NCI-H2081 treated with DMSO at 0.1 percent for 48 hours (cell line): ENCODE data around the gene SSTR4.

ENCODE experiments used
- DNase-seq: peaks from one replicate; lab custom pipeline; 2025; lab: John Stamatoyannopoulos, UW

Gene SSTR4

DNA sequence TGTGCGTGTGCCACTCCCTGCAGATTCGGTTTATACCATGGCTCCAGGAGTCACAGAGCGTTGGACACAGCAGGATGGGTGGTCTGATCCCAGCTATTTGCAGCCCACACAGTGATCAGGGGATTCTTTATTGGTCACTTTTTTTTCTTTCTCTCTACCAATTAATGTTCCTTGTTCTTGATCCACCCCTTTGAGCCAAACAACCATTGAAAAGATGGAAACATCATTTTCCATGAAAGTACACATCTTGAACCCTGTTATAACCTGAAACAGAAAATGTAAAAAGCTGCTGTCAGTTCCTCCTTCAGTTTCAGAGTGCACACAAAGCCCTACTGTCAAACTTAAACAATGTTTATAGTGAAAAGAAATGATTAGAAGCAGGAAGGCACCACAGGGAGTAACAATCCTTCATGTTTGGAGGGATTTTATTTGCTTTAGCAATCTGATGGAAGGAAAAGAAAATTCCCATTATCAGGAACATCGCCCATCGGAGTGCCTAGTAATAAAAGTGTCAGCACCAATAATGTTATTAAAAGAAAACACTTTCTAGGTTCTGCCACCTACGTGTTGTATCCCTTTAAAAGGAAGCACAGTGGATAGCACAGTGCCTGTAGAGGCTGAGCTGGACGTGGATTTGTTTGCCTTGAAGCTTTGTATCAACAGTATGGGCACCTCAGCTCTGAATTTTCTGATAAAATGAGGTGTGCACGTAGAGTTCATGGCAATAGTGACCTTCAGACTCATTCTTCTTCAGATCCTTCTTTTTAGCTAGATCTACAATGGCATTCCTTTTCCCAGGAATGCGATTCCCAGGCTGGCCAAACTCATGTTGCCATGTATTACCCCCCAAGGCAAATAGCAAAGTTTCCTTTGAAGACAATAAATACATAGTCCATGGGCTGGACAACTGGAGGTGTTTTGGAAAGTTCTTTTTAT lies 30.4 kb downstream of the SSTR4 start:
- no peak for DNase-seq

DNA sequence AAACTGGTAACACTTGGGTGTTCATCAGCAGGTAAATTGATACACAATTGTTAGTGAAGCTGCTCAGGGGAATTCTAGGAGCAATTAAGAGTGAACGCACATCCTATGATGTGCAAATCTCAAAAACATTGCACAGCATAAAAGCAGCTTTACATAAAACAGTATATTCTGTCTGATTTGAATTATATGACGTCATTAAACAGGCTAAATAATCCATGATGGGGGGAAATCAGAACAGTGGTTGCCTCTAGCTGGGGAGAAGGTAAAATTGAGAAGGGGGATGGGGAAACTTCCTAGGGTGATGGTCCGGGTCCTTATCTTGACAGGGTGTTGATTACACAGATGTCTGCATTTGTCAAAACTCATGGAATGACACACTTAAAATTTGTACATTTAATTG lies 31.7 kb downstream of the SSTR4 start:
- DNase-seq, result no peak

DNA sequence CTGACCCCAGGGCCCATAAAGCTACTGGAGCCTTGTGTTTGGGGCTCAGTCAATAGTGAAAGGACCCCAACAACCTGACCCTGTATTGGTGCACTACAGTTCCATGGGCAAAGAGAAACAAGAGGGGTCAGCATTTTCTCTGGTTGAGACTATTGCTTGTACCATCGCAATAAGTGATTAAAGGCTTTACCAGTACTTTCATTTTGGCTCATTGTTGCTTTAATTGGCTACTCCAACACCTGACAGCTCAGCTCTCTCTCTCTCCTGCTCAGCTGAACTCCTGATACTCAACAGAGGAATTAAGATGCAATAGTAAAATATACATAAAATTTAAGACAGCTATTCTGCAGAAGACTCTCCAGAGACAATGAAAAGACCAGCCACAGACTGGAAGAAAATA lies 33.2 kb downstream of the SSTR4 start:
- DNase-seq, result no peak

DNA sequence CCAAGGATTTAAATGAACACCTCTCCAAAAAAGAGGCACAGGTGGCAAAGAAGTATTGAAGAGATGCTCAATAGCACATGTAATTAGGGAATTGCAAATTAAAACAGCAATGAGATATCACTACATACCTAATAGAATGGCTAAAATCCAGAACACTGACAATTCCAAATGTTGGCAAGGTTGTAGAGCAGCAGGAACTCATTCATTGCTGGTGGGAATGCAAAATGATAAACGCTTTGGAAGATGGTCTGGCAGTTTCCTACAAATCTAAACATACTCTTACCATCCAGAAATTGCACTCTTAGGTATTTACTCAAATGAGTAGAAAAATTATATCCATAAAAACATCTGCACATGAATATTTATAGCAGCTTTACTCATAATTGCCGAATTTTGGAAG lies 34.0 kb downstream of the SSTR4 start:
- no peak for DNase-seq

DNA sequence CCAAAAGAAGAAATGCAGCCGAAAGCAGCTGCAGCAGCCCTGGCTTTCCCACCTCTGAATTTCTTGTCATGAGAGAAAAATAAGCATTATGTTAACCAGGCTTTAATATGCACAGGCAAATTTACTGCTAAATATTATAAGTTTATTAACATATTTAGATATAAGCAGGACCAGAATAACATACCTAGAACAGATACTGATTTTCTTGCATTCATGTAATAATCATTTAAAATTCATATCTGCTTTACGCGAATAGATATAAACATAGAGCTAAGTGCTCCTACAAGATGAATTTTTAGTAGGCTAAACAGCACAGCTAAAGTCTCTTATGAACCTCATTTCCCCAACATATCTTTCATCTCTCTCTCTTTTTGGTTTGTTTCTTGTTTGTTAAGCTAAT lies 36.3 kb downstream of the SSTR4 start:
- no peak for DNase-seq

DNA sequence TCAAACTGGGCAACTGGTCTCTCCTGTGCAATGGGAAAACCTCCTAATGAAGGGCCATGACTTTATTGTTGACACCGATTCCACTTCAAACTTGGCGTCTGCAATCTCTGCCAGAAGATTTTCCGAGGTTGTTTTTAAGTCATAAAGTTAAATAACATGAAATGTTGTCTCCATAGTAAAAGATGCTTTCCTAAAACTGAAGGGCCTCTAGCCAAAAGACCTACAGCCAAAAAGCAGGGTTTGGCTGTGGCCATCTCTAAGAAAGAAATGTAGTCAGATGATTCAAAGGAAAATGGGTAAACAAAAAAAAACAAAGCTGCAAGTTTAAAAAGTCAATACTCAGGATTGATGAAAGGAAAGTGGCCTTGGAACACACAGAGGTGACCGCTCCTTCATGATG lies 36.9 kb downstream of the SSTR4 start:
- DNase-seq, result no peak

DNA sequence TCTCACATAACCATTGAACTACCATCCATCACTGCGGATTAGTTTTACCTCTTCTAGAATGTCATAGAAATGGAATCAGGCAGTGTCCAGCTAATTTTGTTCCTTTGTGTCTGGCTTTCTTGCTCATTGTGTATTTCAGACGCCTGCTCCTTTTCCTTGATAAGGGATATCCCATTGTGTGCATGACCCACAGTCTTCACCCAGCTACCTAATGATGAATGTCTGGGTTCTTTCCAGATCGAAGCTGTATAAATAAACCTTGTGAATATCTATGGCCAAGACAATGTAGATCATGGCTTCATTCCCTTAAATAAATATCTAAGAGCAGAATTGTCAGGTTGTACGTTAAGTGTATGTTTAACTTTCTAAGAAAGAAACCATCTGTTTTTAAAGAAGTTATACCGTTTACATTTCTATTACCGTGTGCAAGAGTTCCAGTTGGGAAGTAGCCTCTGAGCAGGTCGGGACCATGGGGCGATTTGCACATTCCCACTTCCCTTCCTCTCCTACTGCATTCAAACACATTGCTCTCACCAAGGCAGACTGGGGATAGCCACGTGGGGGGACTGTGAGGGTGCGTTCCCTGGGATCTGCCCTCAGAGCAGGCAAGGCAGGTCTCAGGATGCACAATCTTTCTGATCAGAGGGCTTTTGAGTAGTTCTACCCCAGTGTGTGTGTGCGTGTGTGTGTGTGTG lies 37.9 kb downstream of the SSTR4 start:
- DNase-seq, result no peak

DNA sequence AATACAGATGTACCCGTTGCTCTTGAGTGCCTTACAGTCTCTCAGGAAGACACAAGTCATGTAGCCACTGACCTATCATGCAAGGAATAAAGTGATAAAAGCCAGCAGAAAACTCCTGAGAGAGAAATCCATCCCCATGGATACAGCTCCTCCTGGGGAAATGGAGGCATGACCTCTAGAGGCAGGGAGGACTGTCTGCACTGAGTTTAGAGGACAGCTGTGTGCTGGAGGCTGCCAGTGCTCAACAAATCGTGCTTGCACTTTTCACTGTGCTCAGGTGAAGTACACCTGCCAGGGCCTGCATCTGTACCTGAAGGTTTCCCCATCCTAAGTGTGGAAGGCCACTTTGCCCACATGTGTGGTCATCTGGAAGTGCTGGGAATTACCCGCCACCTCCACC lies 38.9 kb downstream of the SSTR4 start:
- no peak for DNase-seq

DNA sequence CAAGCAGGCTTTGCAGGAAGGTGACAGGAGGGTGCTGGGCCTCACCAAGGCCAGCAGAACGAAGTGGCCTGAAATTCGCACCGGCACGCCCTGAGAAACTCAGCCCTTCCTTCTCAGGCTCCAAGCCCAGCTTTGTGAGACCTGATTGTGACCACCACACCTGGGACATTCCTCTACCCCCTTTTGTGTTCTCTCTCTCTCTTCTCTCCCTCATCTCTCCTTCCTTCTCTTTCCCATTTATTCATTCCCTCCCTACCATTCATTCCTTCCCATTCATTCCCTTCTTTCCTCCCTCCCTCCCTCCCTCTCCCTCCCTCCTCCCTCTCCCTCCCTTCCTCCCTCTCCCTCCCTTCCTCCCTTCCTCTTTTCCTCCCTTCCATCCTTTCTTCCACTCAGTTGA lies 42.2 kb downstream of the SSTR4 start:
- no peak for DNase-seq

DNA sequence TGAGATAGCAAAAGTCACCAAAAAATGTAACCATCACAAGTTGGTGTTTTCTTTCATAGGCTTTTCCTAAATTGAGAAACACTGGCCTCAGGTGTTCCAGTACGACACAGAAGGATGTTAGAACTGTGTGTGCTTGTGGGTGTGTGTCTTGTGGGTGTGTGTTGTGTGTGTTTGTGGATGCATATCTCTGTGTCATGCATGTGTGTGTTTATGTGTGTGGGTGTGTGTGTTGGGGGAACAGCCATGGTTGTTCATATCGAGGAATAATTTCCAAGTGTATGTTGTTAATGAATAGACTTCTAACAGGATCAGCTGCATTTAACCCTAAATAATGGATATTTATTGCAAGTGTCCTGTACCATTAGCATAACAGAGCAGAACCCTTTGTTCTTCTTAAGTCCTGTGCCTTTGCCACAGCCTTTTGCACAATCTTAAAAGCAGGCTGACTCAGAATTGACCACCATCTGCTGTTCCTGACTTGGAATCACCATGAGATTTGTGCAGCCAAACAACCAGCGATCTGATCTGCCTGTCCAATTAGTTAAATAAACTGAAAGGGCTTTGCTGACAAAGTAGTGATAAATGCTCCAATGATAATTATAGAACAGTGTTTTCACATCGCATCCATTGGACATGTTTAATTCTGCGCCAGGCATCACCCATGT lies 43.4 kb downstream of the SSTR4 start:
- DNase-seq, result peak; percentile 72

DNA sequence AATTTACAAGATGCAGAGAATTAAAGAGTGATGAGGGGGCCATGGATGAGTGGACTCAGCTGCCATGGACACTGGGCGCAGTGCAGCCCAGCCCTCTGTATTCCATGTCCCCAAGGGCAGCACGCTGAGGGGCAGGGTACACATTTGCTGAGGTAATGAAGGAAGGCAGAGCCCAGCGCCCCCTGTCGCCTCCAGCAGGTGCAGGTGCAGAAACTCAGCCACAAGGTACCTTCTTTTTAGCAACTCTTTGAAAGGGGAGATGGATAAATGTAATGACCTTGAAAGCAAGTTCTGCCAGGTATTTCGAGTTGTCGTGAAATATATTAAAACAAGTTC lies 43.9 kb downstream of the SSTR4 start:
- no peak for DNase-seq

DNA sequence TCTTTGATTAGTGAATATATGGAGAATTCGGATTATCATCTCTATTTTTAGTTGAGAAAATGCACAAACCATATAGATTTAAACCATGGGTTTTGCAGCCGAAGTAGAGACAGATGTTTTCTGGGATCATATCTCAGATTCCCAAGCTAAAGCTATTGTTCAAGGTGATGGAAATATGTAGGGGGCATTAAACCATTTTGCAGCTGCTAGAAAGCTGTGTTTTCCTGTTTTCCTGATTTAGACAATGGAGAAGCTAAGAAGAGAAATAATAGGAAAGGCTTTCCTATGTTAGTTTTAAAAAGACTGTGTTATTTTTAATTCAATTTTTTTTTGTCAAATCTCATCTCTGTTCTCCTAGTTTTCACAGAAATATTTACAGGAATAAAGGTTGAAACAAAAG lies 44.8 kb downstream of the SSTR4 start:
- no peak for DNase-seq

DNA sequence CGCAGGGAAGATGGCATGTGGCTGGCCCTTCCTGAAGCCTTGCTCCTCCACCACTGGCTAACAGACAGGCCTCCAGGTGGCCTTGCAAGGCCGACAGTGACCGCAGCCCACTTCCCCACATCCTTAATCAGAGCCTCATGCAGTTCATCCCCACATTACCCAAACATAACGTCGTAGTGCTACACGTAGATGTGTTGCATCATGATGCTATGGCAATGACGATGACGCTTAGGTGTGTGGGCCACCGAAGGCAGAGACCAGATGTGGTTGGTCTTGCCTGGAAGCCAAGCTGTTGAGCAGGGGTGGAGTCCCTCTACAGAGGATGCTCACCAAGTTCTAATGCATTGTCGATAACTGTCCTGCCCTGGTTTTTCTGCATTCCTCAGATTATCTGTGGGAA lies 45.4 kb downstream of the SSTR4 start:
- DNase-seq, result no peak

DNA sequence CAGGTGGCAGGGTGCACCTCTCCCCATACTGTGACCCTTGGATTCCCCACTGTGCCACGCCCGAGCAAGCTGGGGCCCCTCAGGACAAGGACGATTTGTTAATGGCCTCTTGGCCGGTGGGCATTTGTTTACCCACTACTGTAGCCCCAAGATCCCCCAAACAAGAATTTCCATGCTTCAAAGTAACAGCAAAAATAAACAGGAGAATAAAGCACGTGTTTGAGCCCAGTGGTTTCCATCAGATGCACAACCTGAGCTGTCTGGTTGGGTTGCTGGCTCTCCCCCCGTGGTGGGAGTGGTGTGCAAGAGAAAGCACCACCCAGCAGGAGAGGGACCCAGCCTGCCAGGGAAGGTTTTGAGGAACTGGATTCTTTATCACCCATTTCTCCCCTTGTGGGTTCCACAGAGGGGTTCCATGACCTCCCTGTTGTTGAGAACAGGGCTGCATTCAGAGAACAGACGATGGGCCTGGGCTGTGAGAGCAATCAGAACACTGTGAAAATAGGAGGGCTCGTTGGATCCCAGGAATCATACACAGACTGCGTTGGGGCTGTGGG lies 46.2 kb downstream of the SSTR4 start:
- no peak for DNase-seq

DNA sequence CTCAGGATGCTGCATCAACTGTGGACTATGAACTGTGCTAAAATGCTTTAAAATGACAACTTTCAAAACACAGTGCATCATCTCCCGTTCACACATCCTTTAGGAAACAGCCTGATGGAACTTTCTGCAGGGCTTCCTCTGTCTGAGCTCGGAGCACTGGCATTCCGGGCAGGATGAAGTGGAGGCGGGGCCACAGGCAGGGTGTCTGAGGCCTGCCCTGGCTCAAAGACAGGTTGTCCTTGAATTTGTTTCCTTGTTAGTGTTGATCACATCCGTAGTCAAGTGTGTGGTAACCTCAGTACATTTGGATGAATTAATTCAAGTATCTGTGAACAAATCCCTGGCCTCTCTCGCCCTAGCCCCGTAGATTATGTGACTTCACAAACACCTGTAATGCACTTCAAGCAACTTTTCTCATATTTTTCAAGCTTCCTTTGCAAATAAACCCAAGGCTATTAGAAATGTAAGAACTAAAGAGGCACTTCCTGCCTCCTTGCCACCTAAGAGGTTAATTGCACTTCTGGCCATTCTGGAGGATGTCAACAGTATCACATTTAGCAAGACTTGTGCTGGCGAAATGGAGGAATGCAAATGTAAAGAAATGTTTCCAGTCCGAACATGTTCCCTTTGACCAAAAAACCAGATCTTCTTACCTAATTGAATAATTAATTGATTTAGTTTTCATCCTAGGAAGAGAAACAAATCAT lies 47.9 kb downstream of the SSTR4 start:
- no peak for DNase-seq

DNA sequence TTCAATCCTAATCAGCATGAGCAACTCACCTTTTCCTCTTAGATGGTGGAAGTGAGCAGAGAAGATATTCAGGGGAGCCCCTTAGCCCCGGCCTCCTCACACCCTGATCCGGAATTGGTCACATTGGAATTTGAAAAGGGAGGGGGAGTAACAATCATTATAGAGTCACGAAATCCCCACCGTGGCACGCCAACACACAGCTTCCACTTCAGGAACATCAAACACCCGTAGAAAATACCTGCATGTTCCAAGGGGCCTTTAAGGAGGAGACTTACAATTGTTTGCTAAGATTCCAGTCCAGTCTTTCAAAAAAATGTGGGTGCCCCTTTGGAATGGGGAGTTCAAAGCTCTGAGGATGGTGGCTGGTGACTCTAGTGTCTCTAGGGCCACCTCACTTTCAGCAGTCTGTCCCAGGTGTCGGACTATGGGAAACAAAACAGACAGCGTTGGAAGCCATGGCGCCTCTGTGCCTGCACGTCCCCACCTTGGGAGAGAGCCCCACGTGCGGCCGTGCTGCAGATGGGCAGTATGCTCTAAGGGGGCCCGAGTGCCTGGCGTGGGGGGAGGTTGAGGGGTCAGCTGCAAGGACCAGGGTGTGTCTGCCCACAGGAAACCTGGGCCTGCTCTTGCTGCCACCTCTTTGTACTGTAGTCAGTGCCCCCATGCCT lies 48.6 kb downstream of the SSTR4 start:
- no peak for DNase-seq

DNA sequence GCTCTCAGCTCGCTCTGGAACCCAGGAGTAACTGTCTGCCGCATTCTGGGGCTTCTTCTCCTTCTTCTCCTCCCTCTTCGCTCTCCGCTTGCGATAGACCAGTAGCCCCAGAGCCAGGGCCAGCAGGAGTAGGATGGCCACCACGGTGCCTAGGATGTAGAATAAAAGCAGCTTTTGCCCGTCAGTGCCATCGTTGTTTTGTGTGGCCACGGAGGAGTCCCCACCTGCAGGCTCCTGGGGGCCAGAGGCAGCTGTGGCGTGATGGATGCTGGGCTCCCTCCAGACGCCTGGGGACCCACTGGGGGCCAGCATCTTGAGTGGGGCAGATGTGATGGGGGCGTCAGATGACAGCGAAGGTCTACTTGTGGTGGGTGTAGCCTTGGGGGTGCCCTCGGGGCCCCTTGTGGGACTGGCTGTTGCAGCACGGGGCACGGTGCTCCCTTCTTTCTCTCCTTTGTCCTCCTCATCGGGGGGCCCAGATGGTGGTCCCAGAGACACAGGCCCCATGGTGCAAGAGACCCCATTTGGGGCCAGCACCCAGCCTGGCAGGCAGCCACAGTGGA lies 49.3 kb downstream of the SSTR4 start:
- DNase-seq, result no peak

DNA sequence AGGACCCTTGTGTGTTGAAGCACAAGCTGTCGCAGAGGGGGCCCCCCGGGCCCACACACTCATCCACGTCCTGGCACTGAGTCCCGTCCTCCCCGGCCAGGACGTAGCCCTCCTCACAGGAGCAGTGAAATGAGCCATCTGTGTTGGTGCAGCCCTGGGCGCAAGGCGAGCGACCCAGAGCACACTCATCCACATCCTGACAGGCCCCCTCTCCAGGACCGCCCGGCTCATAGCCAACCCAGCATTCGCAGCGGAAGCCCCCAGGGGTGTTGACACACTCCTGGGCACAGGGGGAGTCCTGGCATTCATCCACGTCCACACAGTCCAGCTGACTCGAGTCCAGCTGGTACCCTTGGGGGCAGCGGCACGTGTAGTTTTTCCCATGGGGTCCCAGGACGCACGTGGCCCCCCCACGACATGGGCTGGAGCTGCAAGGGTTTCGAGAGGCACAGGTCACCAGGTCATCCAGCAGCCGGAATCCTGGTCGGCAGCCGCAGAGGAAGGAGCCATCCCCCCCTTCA lies 49.8 kb downstream of the SSTR4 start:
- no peak for DNase-seq

DNA sequence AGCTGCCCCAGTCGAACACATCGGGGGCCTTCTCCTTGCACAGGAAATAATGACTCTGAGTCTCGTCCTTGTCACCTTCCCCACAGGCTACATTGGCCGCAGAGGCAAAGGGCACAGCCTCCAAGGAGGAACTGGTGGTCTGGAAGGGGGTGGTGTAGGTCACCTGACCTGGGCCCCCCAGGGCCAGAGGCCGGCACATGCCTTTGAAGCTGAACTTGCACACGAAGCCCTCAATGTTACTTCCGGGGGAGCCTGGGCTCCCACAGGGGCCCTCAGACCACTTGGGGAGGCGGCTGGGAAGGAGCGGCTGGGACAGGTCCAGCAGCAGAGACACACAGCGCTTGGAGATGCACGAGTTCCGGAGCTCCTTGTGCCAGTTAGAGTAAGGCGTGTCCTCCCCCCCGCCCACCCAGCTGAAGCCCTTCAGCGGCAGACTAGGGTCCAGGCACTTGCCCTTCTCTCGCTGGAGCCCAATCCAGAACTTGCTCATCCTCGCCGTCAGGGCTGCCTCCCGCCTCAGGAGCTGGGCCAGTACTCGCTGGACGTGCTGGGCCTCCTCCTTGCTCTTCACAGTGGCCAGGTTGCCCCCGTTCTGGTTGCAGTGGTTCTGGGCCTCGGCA lies 50.4 kb downstream of the SSTR4 start:
- no peak for DNase-seq

DNA sequence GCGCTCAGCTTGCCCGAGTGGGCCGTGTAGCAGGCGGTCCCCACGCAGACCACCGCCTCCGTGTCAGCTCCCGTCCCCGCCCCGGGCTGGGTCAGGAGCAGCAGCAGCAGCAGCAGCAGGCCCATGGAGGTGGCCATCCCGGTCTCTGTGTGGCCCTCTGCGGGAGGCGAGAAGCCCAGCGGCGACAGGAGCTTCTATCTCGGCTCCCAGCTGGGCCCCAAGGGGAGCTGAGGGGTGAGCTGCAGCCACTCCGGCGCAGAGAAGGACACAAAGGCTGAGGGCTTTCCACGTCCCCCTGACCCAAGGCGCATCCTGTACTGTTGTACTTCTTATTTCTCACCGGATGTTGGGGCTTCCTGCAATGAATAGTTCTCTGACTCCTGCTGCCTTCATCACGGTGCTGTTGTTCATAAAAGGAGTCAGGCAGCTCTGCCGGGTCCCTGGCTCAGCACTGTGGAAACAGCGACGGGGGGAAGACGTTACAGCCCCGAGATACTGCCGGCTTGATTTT lies 51.0 kb downstream of the SSTR4 start, which contains the start of gene CD93:
Gene CD93 (minus strand): TSS at position 269 of the 511 bp plus-strand sequence. CDS start 132 bp downstream, at position 137.
- no peak for DNase-seq
